Measurements from ENCODE around the gene HNRNPC.
"Not testable (repeated sequence)": the region's sequence is repeated elsewhere in the genome, so short reads cannot be mapped to it uniquely, and the experiment has no call there.

The HNRNPC gene

DNA sequence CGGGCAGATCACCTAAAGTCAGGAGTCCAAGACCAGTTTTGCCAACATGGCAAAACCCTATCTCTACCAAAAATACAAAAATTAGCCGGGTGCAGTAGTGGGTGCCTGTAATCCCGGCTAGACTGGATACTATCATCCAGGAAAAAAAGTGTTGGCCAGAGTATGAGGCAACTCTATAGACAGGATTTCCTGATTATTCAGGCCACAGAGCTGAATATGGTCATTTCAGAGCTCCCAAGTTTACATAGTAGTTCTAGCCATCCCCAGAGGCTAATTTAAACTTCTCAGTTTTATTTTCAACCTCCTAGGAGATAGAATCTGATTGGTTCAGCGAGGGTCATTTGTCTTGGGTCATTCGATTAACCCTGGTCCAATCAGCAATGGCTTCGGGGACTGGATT, 17.9 kb upstream of the HNRNPC start:
- Mint-ChIP-seq H3K27ac (no peak overlapping the region), H3K36me3 (no peaks in the 10 kb centered on the region), H3K9me3 (no peaks in the 10 kb centered on the region), H3K4me1 (peaks cover 13% of the 10 kb centered on the region), H3K4me3 (no peak overlapping the region), H3K27me3 (no peaks in the 10 kb centered on the region)
- no peak for ATAC-seq

DNA sequence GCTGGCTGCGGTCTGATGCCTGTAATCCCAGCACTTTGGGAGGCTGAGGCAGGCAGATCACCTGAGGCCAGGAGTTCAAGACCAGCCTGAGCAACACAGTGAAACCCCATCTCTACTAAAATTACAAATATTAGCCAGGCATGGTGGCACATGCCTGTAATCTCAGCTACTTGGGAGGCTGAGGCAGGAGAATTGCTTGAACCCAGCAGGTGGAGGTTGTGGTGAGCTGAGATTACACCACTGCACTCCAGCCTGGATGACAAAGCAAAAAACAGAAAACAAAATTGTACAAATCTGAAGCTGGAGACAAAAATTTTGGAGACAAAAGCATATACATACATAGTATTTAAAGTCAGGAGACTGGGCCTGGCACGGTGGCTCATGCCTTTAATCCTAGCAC, 17.3 kb upstream of the HNRNPC start:
- H3K27ac Mint-ChIP-seq, H3K9me3 Mint-ChIP-seq, H3K4me3 Mint-ChIP-seq, H3K27me3 Mint-ChIP-seq, ATAC-seq, H3K36me3 Mint-ChIP-seq: not testable (repeated sequence)
- H3K4me1 Mint-ChIP-seq: peaks cover 13% of the 10 kb centered on the region

DNA sequence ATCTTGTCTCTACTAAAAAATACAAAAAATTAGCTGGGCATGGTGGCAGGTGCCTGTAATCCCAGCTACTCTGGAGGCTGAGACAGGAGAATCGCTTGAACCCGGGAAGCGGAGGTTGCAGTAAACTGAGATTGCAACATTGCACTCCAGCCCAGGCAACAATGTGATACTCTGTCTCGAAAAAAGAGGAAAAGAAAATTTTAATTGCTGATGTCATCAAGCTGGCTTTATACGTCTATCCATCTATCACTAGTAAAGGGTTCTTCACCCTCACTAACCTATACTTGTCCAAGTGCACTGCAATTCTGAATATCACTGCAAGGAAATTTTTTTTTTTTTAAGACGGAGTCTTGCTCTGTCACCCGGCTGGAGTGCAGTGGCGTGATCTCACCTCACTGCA, 12.7 kb upstream of the HNRNPC start:
- not testable (repeated sequence) for H3K4me1 Mint-ChIP-seq, H3K4me3 Mint-ChIP-seq, H3K27me3 Mint-ChIP-seq, H3K27ac Mint-ChIP-seq, H3K9me3 Mint-ChIP-seq, H3K36me3 Mint-ChIP-seq, ATAC-seq

DNA sequence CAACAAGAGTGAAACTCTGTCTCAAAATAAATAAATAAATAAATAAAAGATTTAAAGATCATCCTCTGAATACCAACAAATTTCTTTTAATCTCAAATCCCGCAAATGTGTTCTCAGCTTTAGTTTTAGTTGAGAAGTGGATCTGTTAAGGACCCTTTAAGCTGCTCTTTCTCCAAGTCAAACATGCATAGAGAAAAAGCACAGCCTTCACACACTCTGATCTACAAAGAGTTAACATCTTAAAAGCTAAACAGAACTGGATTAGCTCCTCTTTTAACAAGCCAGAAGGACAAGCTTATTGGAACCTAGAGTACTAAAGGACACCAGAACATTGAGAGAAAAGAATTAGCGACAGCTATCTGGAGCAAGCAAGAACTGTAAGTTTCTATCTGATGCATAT, 10.5 kb upstream of the HNRNPC start, which contains the start of gene RPGRIP1:
Gene RPGRIP1, plus strand, starts transcription at position 301 of the 400 bp plus-strand sequence. CDS start 7,894 bp downstream, outside the sequence.
- H3K36me3 Mint-ChIP-seq: no peaks in the 10 kb centered on the region
- no peaks in the 10 kb centered on the region for H3K9me3 Mint-ChIP-seq

DNA sequence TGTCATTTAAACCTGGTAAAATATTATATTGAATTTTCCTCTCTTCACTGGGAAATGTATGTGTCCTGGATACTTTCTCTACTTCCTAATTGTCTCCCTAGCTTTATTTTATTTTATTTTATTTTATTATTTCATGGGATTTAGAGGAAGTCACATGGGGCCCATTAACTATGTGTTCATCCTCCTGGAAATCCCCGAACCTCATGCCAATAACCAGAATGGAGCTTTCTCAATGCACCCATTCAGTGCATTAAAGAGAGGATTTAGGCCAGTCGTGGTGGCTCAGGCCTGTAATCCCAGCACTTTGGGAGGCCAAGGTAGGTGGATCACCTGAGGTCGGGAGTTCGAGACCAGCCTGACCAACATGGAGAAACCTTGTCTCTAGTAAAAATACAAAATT, 9.4 kb upstream of the HNRNPC start:
- H3K4me1 Mint-ChIP-seq: no peaks in the 10 kb centered on the region
- ATAC-seq: no peak
- no peaks in the 10 kb centered on the region for H3K27me3 Mint-ChIP-seq
- no peak overlapping the region for H3K4me3 Mint-ChIP-seq
- H3K27ac Mint-ChIP-seq: no peak overlapping the region
- H3K9me3 Mint-ChIP-seq: no peaks in the 10 kb centered on the region
- H3K36me3 Mint-ChIP-seq: no peaks in the 10 kb centered on the region

More for the DNA sequence above, 10.5 kb upstream of the HNRNPC start, which contains the start of gene RPGRIP1:
- Mint-ChIP-seq H3K4me1 (no peaks in the 10 kb centered on the region), H3K4me3 (no peak within 1 kb of the TSS), H3K27me3 (no peaks in the 10 kb centered on the region), H3K27ac (no peak within 1 kb of the TSS)
- no peak for ATAC-seq

DNA sequence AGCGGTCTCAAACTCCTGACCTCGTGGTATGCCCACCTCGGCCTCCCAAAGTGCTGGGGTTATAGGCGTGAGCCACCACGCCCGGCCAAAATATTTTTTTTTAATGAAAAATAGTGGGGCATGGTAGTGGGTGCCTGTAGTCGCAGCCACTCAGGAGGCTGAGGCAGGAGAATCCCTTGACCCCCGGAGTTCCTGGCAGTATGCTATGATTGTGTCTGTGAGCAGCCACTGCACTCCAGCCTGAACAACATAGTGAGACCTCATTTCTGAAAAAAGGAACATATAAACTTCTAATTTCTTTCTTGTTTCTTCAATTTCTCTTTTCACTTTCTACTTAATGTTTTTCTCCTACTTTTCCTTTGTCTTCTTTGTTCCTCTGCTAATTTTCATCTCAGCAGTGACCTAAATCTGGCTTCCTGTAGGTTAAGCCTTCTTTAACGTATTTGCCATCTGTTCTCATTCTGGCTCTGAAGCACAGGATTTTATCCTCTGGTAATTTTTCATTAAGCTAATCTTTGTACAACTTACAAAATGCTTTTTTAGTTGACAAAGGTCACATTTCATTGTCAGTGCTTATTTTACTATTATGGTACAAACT, 6.1 kb upstream of the HNRNPC start:
- Mint-ChIP-seq H3K4me1 (peaks cover 4% of the 10 kb centered on the region), H3K27ac (no peak overlapping the region)
- ATAC-seq: no peak

DNA sequence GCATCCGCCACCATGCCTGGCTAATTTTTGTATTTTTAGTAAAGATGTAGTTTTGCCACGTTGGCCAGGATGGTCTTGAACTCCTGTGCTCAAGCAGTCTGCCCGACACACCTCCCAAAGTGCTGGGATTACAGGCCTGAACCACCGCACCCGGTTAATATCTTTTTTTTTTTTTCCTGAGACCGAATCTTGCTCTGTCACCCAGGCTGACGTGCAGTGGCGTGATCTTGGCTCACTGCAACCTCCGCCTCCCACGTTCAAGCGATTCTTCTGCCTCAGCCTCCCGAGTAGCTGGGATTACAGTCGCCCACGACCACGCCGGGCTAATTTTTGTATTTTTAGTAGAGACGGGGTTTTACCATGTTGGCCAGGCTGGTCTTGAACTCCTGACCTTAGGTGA, 3.4 kb upstream of the HNRNPC start:
- not testable (repeated sequence) for H3K27ac Mint-ChIP-seq, H3K9me3 Mint-ChIP-seq, H3K4me3 Mint-ChIP-seq, H3K27me3 Mint-ChIP-seq, H3K4me1 Mint-ChIP-seq, ATAC-seq
- peaks cover 14% of the 10 kb centered on the region for H3K36me3 Mint-ChIP-seq

More for the DNA sequence above, 6.1 kb upstream of the HNRNPC start:
- Mint-ChIP-seq H3K27me3 (no peaks in the 10 kb centered on the region), H3K36me3 (no peaks in the 10 kb centered on the region), H3K4me3 (no peak overlapping the region), H3K9me3 (no peaks in the 10 kb centered on the region)

DNA sequence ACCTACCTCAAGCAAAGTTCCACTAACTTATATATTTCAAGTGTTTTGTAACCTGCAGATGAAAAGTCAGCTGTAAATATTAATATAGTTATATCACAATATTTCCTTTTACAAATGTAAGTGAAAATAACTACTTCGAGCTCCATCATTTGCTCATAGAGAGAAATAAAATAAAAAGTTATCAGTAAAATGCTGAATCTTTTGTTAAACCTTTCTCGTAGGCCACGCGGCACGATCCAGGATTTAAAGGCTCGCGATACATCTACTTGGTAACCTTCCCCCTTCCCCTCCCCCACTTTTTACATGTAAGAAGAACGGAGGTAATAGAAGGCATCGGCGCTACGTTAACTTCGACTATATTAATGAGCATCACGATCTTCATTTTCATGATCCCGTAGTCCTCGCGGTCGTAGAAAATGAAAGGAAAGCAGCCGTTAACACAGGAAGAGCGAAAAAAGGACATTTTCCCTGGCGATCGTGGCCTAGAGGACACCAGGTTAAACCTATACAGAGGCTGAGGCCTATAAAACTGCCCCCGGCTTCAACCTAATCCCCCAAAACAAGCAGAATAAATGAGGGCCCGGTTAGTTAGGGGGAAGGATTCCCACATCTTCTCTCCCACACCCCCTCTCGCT, 508 bp downstream of the HNRNPC start:
- Mint-ChIP-seq H3K27ac (peak overlapping the region; percentile 99), H3K4me1 (peaks cover 46% of the 10 kb centered on the region), H3K27me3 (no peaks in the 10 kb centered on the region), H3K9me3 (no peaks in the 10 kb centered on the region), H3K4me3 (peak overlapping the region; percentile 99), H3K36me3 (peaks cover 46% of the 10 kb centered on the region)
- no peak for ATAC-seq

DNA sequence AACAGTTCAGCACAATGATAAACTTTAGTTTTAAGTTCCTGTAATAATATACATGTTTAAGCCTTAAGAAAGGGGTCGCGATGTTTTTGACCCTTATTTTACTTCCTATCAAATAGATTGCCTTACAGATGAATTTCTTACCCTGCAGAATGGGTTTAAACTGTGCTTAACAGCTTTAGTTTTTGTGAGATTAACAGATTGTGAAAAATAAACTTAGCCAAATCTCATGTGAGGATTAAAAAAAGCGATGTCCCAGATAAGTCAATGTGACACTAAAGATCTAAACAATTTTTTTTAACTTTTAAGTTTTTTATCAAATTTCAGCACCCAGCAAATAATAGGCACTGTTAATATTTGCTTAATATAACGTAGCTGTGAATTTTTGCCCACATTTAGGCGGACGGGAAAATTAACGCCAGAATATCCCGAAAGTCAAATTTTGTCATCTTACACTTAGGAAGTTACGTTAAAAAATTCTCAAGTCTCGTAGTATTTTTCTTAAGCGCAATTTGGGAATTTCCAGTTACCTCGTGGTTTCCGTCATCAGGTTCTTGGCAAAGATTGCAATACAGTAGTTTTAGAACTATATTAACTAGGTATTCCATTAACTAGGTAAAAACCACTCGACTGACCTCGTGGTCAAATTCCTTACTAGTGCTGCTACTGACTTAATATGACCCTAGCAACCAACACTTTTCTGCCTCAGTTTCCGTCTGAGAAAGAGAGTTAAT, 1.2 kb downstream of the HNRNPC start:
- Mint-ChIP-seq H3K27ac (peak overlapping the region; percentile 99), H3K4me3 (peak overlapping the region; percentile 99), H3K9me3 (no peaks in the 10 kb centered on the region), H3K27me3 (no peaks in the 10 kb centered on the region), H3K4me1 (peaks cover 53% of the 10 kb centered on the region), H3K36me3 (peaks cover 53% of the 10 kb centered on the region)
- ATAC-seq: no peak

DNA sequence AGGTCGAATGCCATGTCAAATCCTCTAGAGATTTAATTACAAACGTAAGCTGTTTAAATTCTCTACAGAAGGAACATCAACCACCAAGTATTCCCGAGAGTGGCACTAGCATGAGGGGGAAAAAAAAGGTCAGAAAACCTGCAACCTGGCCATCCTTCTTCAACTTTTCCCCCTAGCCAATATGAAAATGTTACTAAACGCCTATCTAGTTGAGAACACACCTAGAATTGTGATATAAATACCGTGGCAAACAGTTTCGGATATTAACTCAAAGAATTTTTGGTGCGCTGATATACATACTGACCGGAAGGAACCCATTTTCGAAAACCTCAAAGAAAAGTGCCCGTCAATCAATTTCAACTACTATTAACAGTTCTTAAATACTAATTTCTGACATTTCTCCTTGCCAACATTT, 1.8 kb downstream of the HNRNPC start:
- H3K4me3 Mint-ChIP-seq: peak overlapping the region; percentile 99
- peaks cover 59% of the 10 kb centered on the region for H3K36me3 Mint-ChIP-seq
- H3K9me3 Mint-ChIP-seq: no peaks in the 10 kb centered on the region
- no peak for ATAC-seq
- peaks cover 58% of the 10 kb centered on the region for H3K4me1 Mint-ChIP-seq
- H3K27ac Mint-ChIP-seq: peak overlapping the region; percentile 99
- no peaks in the 10 kb centered on the region for H3K27me3 Mint-ChIP-seq

DNA sequence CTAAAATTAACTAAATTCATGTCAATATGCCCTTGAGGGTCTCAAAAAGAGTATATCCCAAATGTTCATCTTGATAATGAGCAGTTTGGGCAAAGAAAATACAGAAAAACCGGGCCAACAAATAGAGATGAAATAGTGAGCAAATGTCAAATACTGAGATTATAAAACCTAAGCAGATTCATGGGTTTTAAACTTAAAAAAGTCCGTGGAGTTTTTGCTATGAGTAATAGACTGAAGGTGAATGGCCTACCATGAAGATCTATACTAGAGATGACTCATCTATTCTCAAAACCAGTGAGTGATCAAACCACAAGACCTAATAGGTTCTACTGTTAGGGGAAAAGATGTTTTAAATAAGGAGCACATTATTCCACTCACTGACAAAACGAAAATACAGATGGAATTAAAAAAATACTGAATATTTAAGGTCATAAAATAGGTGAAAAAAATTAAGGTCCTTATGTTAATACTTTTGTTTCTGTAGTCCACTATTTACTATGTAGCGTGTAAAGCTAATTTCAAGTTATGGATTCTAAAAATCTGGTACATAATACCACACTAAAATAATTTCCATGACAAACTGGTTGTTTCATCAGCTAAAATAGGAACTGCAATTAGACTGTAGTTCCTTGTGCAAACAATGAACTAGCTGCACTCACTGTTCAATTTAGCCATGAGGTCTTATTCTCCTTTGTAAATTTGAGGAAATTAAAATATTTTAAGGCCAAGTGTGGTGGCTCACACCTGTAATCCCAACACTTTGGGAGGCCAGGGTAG, 5.0 kb downstream of the HNRNPC start:
- peak overlapping the region; percentile 99 for H3K4me3 Mint-ChIP-seq
- H3K4me1 Mint-ChIP-seq: peaks cover 76% of the 10 kb centered on the region
- peak overlapping the region; percentile 99 for H3K27ac Mint-ChIP-seq
- no peaks in the 10 kb centered on the region for H3K27me3 Mint-ChIP-seq
- peaks cover 75% of the 10 kb centered on the region for H3K36me3 Mint-ChIP-seq
- peak; percentile 86 for ATAC-seq
- no peaks in the 10 kb centered on the region for H3K9me3 Mint-ChIP-seq

DNA sequence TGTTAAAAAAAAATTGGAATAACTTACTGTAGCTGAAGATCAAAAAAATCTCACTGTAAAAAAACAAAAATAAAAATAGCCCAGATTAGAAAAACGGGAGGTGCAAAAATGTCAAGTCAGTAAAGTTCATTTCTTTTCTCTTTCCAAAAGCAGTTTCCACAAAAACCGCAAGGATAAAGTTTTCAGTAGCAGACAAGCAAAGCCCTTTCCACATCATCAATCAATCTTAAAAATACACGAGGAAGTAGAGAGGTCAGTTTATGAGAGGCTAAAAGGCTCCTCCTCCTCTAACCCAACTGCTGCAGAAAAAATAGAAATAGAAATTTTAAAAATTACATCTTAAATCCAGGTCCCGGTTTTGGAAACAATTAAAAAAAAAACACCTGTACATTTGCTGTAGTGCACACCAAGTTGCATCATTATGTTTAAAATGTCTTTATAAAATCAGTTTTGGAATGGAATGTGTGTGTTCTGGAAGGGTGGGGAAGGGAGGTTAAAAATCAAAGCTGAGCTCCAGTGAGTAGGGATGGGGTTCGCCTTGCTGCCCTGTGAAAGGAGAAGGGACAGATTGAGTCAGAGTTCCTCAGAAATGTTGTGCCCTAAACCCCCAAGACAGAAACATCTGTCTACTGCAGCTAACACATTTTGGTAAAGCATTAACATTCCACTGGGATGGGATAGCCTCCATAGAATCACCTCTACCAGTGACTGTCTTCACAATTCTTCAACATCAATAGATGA, 5.8 kb downstream of the HNRNPC start:
- Mint-ChIP-seq H3K27me3 (no peaks in the 10 kb centered on the region), H3K9me3 (no peaks in the 10 kb centered on the region), H3K4me1 (peaks cover 84% of the 10 kb centered on the region), H3K4me3 (peak overlapping the region; percentile 99), H3K36me3 (peaks cover 79% of the 10 kb centered on the region), H3K27ac (peak overlapping the region; percentile 99)
- ATAC-seq: peak; percentile 35

DNA sequence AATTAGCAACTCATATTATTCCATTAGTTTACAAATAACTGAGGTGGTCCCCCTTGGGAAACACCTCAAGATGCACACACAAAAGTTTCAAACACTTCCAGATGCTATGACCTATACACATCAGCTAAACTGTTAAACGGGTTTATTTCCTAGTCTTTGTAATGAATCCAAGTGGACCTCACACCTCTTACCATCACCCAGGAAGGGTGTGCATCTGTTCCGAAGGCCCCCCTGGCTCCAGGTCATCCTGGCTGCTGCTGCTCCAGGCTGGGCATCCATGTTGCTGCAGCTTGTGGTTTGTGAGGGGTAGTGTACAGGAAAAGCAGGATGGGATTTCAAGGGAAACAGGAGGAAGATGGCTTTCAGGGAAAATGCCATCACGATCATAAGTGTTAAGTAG, 6.8 kb downstream of the HNRNPC start:
- Mint-ChIP-seq H3K4me3 (peak overlapping the region; percentile 77), H3K27ac (peak overlapping the region; percentile 99), H3K36me3 (peaks cover 77% of the 10 kb centered on the region), H3K27me3 (no peaks in the 10 kb centered on the region), H3K9me3 (no peaks in the 10 kb centered on the region), H3K4me1 (peaks cover 87% of the 10 kb centered on the region)
- ATAC-seq: no peak

DNA sequence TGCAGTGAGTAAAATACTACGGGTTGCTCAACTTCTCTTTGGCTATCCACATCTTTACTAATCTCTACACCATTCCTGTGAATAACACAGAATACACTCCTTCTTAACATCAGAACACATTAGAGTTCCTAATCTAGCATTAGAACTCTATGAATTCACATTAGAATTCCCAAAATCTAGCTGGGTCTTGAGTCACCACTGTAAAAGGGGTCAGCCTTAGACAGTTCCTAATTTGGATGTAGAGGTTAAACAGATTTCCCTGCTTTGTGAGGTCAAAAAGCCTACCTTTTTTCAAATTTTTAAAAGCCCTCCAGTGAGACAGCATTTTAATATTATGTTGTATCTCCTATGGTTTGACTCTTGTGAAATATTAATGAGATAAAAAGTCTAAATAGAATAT, 7.4 kb downstream of the HNRNPC start:
- peak overlapping the region; percentile 57 for H3K4me3 Mint-ChIP-seq
- no peak for ATAC-seq
- peaks cover 77% of the 10 kb centered on the region for H3K36me3 Mint-ChIP-seq
- H3K27me3 Mint-ChIP-seq: no peaks in the 10 kb centered on the region
- peaks cover 87% of the 10 kb centered on the region for H3K4me1 Mint-ChIP-seq
- H3K9me3 Mint-ChIP-seq: no peaks in the 10 kb centered on the region
- peak overlapping the region; percentile 99 for H3K27ac Mint-ChIP-seq

All from stimulated activated memory B cell treated with anti-CD40 and anti-IgM and Interleukin-4, amounts not matched to agents 10 μg/mL and 1 μg/mL and 100 μg/mL, for 72 hours (primary cell).